HepG2 (cell line): ENCODE results near the gene AP4M1. TPM values are rescaled to one million over a fixed set of nuclear protein-coding genes. Genes with fewer than 3 reads are reported as not detected.

Source experiments
- AGO2 ChIP-seq: fragments of 200-400 bp; formaldehyde crosslinking; optimal IDR thresholded peaks from 2 replicates; pipeline ENCODE3; 2017; ENCODE audit warnings: mild to moderate bottlenecking, low read depth, low read length, moderate library complexity
- ATF1 ChIP-seq: IDR thresholded peaks from 2 replicates; pipeline ENCODE4 v1.6.1; 2016; ENCODE audit warnings: mild to moderate bottlenecking, control low read depth
- ATF7-NPFF ChIP-seq: sonication (generic); formaldehyde crosslinking; IDR thresholded peaks from 2 replicates; pipeline ENCODE4 v1.8.1; 2023; ENCODE audit warnings: mild to moderate bottlenecking, low read depth, missing genetic modification reagents, moderate library complexity
- DDIT3 ChIP-seq: sonication (generic); formaldehyde crosslinking; IDR thresholded peaks from 2 replicates; pipeline ENCODE4 v1.4.0; 2020; ENCODE audit warnings: mild to moderate bottlenecking, missing genetic modification reagents
- DMAP1 ChIP-seq: IDR thresholded peaks from 2 replicates; pipeline ENCODE4 v1.6.1; 2016
- FOXJ3 ChIP-seq: sonication (generic); formaldehyde crosslinking; IDR thresholded peaks from 2 replicates; pipeline ENCODE4 v1.4.0; 2020; ENCODE audit warnings: missing genetic modification reagents, mild to moderate bottlenecking, borderline replicate concordance
- GLI4 ChIP-seq: sonication (generic); formaldehyde crosslinking; IDR thresholded peaks from 2 replicates; pipeline ENCODE4 v1.5.1; 2020; ENCODE audit warnings: missing genetic modification reagents, mild to moderate bottlenecking, moderate library complexity, borderline replicate concordance
- HNRNPL ChIP-seq: fragments of 200-400 bp; formaldehyde crosslinking; IDR thresholded peaks from 2 replicates; pipeline ENCODE4 v1.6.1; 2017; ENCODE audit warnings: mild to moderate bottlenecking, low read depth, low read length
- HNRNPLL ChIP-seq: fragments of 200-400 bp; formaldehyde crosslinking; IDR thresholded peaks from 2 replicates; pipeline ENCODE4 v1.6.1; 2017; ENCODE audit warnings: mild to moderate bottlenecking, low read depth, low read length; ENCODE audit not compliant: poor library complexity, severe bottlenecking
- MATR3 ChIP-seq: sonication (generic); formaldehyde crosslinking; IDR thresholded peaks from 2 replicates; pipeline ENCODE4 v1.4.0; 2020; ENCODE audit warnings: missing genetic modification reagents
- RFX5 ChIP-seq: IDR thresholded peaks from 2 replicates; pipeline ENCODE4 v1.6.1; 2011; ENCODE audit warnings: low read depth, low read length, improper control_type of control experiment
- SYNCRIP ChIP-seq: fragments of 200-400 bp; formaldehyde crosslinking; IDR thresholded peaks from 2 replicates; pipeline ENCODE4 v1.6.1; 2018; ENCODE audit warnings: mild to moderate bottlenecking, low read depth, low read length; ENCODE audit not compliant: insufficient read depth
- TFDP2 ChIP-seq: sonication (generic); formaldehyde crosslinking; IDR thresholded peaks from 2 replicates; pipeline ENCODE4 v1.4.0; 2020; ENCODE audit warnings: missing genetic modification reagents
- ZFAT ChIP-seq: sonication (generic); formaldehyde crosslinking; conservative IDR thresholded peaks from 2 replicates; pipeline ENCODE4 v1.8.1; 2023; ENCODE audit warnings: missing genetic modification reagents, inconsistent platforms
- ZNF180 ChIP-seq: sonication (generic); formaldehyde crosslinking; IDR thresholded peaks from 2 replicates; pipeline ENCODE4 v1.4.0; 2020; ENCODE audit warnings: low read depth, missing genetic modification reagents, borderline replicate concordance
- ZNF24 ChIP-seq: fragments of 450-650 bp; IDR thresholded peaks from 2 replicates; pipeline ENCODE4 v1.6.1; 2017; ENCODE audit warnings: antibody characterized with exemption, mild to moderate bottlenecking
- ZNF317 ChIP-seq: sonication (generic); formaldehyde crosslinking; IDR thresholded peaks from 2 replicates; pipeline ENCODE4 v1.5.0; 2020; ENCODE audit warnings: mild to moderate bottlenecking, missing genetic modification reagents
- ZNF460 ChIP-seq: sonication (generic); formaldehyde crosslinking; IDR thresholded peaks from 2 replicates; pipeline ENCODE4 v1.5.1; 2020; ENCODE audit warnings: missing genetic modification reagents, mild to moderate bottlenecking, borderline replicate concordance
- ZNF558 ChIP-seq: sonication (generic); formaldehyde crosslinking; IDR thresholded peaks from 2 replicates; pipeline ENCODE4 v1.9.0; 2022; ENCODE audit warnings: mild to moderate bottlenecking, missing genetic modification reagents, borderline replicate concordance
- ZNF687 ChIP-seq: sonication (generic); formaldehyde crosslinking; IDR thresholded peaks from 2 replicates; pipeline ENCODE4 v1.5.1; 2020; ENCODE audit warnings: mild to moderate bottlenecking, missing genetic modification reagents, moderate library complexity
- ZNF775 ChIP-seq: sonication (generic); formaldehyde crosslinking; IDR thresholded peaks from 2 replicates; pipeline ENCODE4 v1.4.0; 2020; ENCODE audit warnings: missing genetic modification reagents, mild to moderate bottlenecking, moderate library complexity, borderline replicate concordance
- ZNF83 ChIP-seq: sonication (generic); formaldehyde crosslinking; IDR thresholded peaks from 2 replicates; pipeline ENCODE4 v1.4.0; 2020; ENCODE audit warnings: missing genetic modification reagents, mild to moderate bottlenecking, borderline replicate concordance
- polyA plus RNA-seq, 8 experiments: library from polyadenylated mRNA; depleted of rRNA in 3 of 8; stranded (reverse) in 7 of 8; unstranded in 1 of 8; fragments of >200 nt; fragmentation: Illumina TruSeq in 4 of 8; extraction: Trizol in 4 of 8; gene quantifications; 2 replicates each; pipeline versions ENCODE4 v1.2.1 to v1.2.3, GENCODE V29; 2011 to 2016; ENCODE audit warnings: low read depth in 4 of 8, missing spikeins in 1 of 8, mixed read lengths in 1 of 8; ENCODE audit not compliant: insufficient read depth in 1 of 8
- total RNA-seq, 5 experiments: library from RNA; depleted of rRNA; stranded (reverse); fragments of >200 nt; fragmentation: Illumina TruSeq; extraction: Trizol; gene quantifications; 2 replicates each; pipeline ENCODE4 v1.2.3, GENCODE V29; 2016; ENCODE audit warnings: low read depth in 1 of 5
- TF ChIP-seq, protein P1 (sequence below): sonication (generic); formaldehyde crosslinking; IDR thresholded peaks from 2 replicates; pipeline ENCODE4 v1.4.0; 2020; ENCODE audit warnings: missing genetic modification reagents

AP4M1 gene
- total and polyA plus RNA-seq, 2 of the 13 experiments (the other 11 are each of a cell fraction or from before 2014, with no cell fraction given): 6.3 to 9.7 TPM

- no peak for TF ChIP-seq ZNF558
- no peak for TF ChIP-seq ZNF687 (CRISPR knock-in tag)
- no peak for TF ChIP-seq TFDP2 (CRISPR knock-in tag)
- TF ChIP-seq ZNF317: no peak
- peak; percentile 83 for TF ChIP-seq AGO2
- TF ChIP-seq GLI4 (CRISPR knock-in tag): no peak
- TF ChIP-seq ZNF180: no peak
- no peak for TF ChIP-seq ZNF460 (CRISPR knock-in tag)
- TF ChIP-seq RFX5: no peak
- TF ChIP-seq ZNF24: no peak
- 0 out of 2 replicates have a peak, but pooled peaks have one; percentile 37 for TF ChIP-seq HNRNPL
- TF ChIP-seq ATF7-NPFF (CRISPR knock-in tag): no peak
- no peak for TF ChIP-seq ZFAT (CRISPR knock-in tag)
- TF ChIP-seq, protein P1, sequence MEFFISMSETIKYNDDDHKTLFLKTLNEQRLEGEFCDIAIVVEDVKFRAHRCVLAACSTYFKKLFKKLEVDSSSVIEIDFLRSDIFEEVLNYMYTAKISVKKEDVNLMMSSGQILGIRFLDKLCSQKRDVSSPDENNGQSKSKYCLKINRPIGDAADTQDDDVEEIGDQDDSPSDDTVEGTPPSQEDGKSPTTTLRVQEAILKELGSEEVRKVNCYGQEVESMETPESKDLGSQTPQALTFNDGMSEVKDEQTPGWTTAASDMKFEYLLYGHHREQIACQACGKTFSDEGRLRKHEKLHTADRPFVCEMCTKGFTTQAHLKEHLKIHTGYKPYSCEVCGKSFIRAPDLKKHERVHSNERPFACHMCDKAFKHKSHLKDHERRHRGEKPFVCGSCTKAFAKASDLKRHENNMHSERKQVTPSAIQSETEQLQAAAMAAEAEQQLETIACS: no peak
- no peak for TF ChIP-seq FOXJ3 (CRISPR knock-in tag)
- TF ChIP-seq DDIT3 (CRISPR knock-in tag): no peak
- no peak for TF ChIP-seq MATR3 (CRISPR knock-in tag)
- no peak for TF ChIP-seq ZNF775 (CRISPR knock-in tag)
- no peak for TF ChIP-seq DMAP1 (CRISPR knock-in tag)
- TF ChIP-seq ATF1: no peak
- TF ChIP-seq ZNF83 (CRISPR knock-in tag): no peak
- TF ChIP-seq SYNCRIP: no peak
- peak; percentile 3 for TF ChIP-seq HNRNPLL
These were observed 53.4 kb downstream of the AP4M1 start (continued) for GRCh38 chr7:100154651-100155491.
